Activated CD8-positive, alpha-beta memory T cell treated with anti-CD3 and anti-CD28 coated beads, Interleukin-2, amount 50 U/mL, for 1 hour (primary cell): ENCODE data around the gene HLX.

Source experiments
- DNase-seq: peaks from one replicate; pipeline ENCODE4 v3.0.0-alpha.2; 2020; ENCODE audit errors: extremely low read depth

HLX gene

DNA sequence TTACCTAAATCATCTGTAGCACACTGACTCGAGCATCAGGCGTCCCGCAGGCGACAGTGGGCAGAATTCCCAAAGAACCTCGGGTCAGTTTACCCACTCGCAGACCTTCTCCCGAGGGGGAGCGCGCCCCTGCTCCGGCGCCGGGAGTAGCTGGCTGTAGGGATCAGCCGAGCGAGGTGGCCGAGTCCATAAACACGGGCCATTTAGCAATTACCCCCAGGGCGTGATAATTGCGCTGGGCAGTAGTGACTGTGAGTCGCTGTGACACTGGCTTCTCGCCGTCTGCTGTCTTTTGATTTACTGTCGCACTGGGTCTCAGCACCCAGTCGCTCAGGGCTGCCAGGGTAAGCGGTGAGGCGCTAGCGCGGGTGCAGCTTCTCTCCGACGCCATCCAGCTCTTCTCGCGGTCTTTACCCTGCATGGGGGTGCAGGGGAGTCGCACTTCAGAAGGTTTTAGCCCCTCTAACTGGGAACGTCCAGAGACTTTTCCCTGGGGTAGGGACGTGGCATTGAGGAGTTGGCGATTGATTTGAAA lies 16.2 kb downstream of the HLX start:
- no peak for DNase-seq

GRCh38 chr1:220896092-220896491 lies 16.8 kb downstream of the HLX start:
- no peak for DNase-seq

- no peak for DNase-seq
Observed at GRCh38 chr1:220900842-220901241, 21.6 kb downstream of the HLX start.

- no peak for DNase-seq
Observed at GRCh38 chr1:220901881-220902280, 22.6 kb downstream of the HLX start.

- no peak for DNase-seq
Observed at GRCh38 chr1:220902916-220903315, 23.7 kb downstream of the HLX start.

DNA sequence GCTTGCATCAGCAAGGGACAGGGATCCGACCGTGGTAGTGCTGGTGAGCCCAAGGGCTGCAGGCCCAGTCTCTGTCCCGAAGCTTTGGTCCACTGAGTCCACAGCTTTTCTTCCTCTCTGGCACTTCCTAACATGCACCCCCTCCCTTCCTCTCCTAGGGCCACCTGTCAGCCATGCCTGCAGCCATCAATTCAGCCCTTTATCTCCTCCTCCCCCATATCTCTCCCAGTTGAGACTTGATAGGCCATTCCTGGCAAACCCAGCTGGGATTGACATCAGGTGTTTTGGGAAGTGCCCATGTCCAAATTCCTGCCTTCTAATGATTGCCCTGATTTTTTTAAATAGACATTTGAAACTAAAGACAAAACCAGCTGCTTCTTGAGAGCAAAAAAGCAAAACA lies 25.6 kb downstream of the HLX start:
- DNase-seq, result no peak

DNA sequence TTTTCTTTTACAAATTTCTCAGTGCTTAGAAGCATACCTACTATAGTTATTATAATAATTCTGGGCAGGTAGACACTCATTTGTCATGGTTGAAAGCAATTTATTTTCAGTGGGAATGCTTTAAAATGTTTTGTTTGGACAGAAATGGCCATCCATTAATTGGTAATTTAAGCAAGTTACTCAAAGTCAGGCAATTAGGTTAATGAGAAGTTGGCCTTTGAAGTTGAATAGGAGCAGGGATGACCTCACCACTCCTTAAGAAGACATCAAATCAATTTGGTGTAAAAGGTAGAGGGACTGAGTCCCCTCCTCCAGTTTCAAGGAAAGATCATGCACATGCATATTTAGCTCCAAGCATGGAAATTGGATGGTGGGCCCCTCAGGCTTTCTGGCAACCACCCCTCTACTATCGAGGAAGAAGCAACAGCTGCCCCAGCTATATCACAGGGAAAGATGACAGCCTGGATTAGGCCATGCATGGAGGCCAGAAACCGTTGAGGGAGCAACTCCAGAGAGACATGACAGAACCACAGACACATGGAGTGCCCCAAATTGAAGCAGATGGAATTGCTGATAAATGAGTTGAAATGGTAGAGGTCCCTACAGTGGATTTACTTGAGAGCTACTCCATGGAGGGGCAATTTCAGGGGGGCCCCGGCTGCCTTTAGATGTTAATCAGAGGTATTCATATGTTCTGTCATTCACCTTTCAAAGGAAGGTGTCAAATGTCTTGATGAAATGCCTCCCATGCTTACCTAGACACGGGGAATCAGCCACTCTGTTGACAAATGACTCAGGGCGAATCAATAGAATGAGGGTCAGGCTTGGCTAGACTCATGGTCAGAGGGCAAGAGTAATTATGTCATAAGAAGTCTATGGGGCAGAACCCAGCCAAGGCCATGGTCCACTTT lies 26.7 kb downstream of the HLX start:
- DNase-seq, result no peak

DNA sequence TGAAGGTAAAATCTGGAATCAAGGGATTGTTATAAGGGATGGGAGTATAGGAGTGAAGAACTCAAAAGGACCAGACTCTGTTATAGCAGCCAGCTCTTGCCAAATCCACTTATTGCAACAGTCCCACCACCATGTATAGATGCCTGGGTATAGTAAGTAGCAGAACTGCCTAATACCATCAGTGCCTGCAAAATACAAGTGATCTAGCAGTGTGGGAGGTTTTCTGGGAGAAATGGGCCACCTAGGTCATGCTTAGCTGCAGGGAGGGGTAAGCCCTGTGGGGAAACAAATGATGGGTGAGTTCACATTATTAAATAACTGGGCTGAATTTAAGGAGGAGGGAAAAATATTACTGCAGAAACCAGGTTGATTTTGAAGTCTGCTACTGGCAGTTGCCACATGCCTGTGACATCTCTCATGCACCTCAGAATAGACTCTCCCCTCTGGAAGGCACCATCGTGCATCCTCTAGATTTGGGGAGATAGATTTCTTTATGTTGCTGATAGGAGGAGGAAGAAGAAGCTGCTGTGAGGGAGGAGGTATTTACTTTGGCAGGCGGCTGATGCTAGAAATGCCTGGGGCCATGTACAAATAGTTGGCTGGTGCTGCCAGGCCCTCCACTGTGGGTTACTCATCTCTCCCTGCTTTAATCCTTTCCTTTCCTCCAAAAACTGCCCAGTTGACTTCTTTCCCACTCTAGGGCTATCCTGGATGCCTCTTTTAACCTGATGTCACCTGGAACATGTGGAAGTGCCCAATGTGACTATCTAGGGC lies 27.5 kb downstream of the HLX start:
- DNase-seq, result no peak

DNA sequence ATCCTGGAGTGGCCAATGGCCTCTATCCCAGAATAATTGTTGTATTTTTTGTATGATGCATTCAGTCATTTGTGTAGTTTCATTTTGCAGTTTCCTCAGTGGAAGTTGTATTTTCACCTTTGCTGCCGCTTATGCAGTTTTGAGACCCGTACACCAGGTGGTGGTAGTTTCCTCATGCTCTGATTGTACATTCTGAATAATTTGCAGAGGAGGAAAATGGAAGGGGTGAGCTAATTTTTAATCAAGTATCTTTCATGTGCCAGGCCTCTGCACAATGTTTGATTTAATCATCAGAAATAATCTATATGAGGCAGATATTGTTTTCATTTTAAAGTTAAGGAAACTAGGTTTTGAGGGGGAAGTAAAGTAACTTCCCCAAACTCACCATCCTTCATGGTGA lies 29.5 kb downstream of the HLX start:
- DNase-seq, result no peak

GRCh38 chr1:220910021-220910420 lies 30.8 kb downstream of the HLX start:
- no peak for DNase-seq

GRCh38 chr1:220914283-220915116 lies 35.3 kb downstream of the HLX start:
- no peak for DNase-seq

GRCh38 chr1:220915117-220915440 lies 35.8 kb downstream of the HLX start:
- DNase-seq, result no peak

DNA sequence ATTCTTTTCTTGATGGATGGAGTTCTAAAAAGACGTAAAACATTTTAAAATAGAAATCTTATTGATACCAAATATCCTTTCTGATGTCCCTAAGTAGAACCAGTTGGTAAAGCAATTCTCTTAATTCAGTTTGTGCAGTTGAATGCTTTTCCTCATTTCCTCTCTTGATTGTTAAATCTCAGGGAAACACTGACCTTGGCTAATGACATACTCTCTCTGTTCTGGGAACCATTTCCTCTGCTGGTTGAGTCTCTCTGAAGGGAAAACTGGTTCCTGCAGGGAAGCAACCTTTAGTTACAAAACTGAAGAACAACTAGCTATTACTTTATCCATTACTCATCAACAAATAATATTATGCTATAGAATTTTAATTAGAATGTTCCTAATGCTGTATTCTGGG lies 36.7 kb downstream of the HLX start:
- no peak for DNase-seq

DNA sequence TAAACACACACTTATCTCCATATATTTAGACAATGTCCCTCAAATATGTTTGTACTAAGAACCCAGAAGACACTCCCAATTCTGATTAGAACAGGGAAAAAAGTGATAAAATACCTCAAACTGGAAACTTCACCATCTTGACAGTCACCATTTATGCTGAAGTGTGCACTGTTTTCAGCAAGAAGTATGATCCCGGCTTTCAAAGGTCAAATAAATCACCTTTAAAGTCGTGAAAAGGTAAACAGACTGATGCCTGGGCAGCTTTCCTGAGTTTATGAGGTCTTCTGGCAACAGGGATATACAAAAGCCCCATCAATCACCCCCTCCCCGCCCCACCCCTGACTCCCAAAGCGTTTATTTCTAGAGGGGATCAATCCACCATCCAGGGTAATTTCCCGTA lies 37.9 kb downstream of the HLX start:
- no peak for DNase-seq

DNA sequence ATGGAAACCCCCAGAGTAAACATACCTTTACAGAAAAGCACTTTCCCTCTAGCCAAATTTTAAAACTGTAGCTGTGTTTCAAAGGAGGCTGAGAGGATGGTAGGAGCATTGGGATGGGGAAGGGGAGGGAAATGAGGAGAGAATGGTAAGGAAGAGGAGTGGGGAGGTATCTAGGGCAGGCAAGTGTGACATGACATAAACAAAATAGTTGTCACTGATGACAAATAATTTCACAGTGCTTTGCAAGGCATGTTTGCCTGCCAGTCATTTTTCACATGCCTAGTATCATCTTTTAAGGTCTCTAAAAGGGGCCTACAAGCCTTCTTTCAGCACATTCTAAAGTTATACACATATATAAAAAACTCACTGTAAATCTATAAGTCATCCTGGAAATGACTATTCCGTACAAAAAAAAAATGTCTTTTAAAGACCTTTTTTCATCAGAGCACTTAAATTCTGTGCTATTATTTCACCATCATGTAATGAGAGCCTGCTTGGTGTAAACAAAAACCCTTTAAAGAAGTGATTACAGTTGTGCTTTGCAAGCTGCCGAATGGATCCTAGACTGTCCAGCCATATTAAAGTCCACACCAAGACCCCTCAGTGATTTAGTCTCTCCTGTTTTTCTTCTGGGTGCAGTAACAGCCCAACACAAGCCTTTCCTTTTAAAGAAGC lies 38.4 kb downstream of the HLX start:
- DNase-seq, result no peak

GRCh38 chr1:220918285-220918951 lies 39.2 kb downstream of the HLX start:
- DNase-seq, result no peak

GRCh38 chr1:220920967-220921366 lies 41.7 kb downstream of the HLX start:
- no peak for DNase-seq

DNA sequence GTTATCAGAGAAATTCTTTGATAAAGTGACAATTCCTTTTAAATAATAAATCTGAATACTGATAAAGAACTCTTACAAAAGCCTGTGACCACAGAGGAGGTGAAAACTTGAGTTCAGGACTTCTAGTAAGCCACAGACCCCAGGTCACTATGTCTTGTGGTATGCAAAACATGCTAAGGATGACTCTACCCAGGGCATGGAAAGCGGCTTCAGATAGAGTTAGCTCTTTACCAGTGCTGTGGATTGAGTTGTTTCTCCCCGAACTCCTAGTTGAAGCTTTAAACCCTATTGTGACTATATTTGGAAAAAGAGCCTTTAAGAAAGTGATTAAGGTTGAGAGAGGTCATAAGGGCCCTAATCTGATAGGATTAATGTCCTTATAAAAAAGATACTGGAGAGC lies 42.3 kb downstream of the HLX start:
- no peak for DNase-seq

DNA sequence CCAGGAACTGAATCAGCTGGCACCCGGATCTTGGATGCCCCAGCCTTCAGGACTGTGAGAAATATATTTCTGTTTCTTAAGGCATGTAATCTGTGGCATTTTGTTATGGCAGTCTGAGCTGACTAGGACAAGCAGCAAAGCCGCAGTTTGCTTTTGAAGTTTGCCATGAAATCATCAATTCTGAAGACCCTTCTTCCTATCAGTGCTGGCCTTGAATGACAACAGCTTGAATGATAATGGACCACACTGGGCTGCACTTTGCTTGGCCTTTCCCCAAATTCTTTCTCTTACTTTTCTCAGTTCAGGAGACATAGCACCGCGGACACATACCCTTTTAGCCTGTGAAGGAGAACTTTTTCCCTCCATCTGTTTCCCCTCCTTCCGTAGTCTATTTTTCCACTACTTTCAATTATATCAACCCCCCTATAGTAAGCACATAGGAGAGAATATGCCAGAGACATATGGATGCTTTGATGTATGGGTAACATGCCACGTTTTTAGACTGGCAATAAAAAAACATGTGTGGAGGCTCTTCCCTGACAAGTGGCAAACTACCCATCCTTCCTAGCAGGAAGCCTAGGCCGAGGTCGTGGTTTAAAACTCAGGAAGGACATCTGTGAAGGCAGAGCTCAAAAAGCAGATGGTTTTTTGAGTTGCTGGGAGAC lies 42.9 kb downstream of the HLX start:
- no peak for DNase-seq

DNA sequence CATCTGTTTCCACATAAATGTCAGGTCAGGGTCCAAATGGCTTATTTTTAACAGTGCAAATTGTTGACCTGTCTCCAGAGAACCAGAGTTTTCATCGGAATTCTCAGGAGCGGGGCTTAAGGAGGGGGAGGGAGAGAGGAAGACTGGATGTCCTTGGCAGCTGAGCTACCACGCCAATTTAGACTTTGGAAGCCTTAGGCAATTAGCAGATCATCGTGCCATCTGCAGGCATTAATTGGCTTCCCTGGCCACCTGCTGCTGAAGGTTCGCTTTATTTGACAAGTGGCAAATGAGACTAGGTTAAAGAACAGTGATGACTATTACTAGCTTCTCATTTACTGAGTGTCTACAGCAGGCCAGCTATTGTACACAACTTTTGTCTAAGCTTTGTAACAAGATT lies 43.7 kb downstream of the HLX start:
- DNase-seq, result no peak
